Tibial nerve (tissue), 3 donors: ENCODE measurements around the gene YWHAQ.

Experiments
- POLR2A ChIP-seq, 2 donors: fragments of 450-650 bp; IDR thresholded peaks; one replicate each; pipeline ENCODE4 v1.6.1; 2017; ENCODE audit warnings: antibody characterized with exemption in 2 of 2, mild to moderate bottlenecking in 2 of 2, moderate library complexity in 2 of 2
- TF ChIP-seq, protein P1 (sequence below), 5 experiments: fragments of 200-600 bp in 3 of 5; fragments of 450-650 bp in 2 of 5; sonication (generic) in 3 of 5; IDR thresholded peaks; one replicate each; pipeline ENCODE4 v1.5.1; 2016 to 2019; ENCODE audit warnings: antibody characterized with exemption in 5 of 5, mild to moderate bottlenecking in 3 of 5, moderate library complexity in 2 of 5

GRCh38 chr2:9552219-9553178, 78.3 kb downstream of the YWHAQ start:
- TF ChIP-seq POLR2A (IDR thresholded peaks at IDR 0.05) = no peak
- TF ChIP-seq, protein P1, sequence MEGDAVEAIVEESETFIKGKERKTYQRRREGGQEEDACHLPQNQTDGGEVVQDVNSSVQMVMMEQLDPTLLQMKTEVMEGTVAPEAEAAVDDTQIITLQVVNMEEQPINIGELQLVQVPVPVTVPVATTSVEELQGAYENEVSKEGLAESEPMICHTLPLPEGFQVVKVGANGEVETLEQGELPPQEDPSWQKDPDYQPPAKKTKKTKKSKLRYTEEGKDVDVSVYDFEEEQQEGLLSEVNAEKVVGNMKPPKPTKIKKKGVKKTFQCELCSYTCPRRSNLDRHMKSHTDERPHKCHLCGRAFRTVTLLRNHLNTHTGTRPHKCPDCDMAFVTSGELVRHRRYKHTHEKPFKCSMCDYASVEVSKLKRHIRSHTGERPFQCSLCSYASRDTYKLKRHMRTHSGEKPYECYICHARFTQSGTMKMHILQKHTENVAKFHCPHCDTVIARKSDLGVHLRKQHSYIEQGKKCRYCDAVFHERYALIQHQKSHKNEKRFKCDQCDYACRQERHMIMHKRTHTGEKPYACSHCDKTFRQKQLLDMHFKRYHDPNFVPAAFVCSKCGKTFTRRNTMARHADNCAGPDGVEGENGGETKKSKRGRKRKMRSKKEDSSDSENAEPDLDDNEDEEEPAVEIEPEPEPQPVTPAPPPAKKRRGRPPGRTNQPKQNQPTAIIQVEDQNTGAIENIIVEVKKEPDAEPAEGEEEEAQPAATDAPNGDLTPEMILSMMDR (IDR thresholded peaks at IDR 0.05) = no peak
